Activated T-cell treated with anti-CD3 and anti-CD28 coated beads, Interleukin-2, amount 50 U/mL, for 72 hours (primary cell): Measurements from ENCODE around the gene FBXL3. TPM values are rescaled to one million over a fixed set of nuclear protein-coding genes. Genes with fewer than 3 reads are reported as not detected.
A peak's percentile ranks its signal among the peaks of the same experiment; 100 is the strongest.

Experiments used
- ATAC-seq, 2 donors: fragments of 150-1000 bp; cut with Tn5 transposase; replicated peaks in 1 of 2; 2 replicates each; pipeline ENCODE4 v1.10.0; 2021; ENCODE audit warnings: moderate library complexity in 2 of 2, mild to moderate bottlenecking in 1 of 2
- DNase-seq, 2 donors: peaks; one replicate each; pipeline ENCODE4 v3.0.0; 2021 to 2022; ENCODE audit warnings: mixed read lengths in 1 of 2
- H3K27ac Mint-ChIP-seq: one replicate; pipeline ENCODE4 v1.8.0; 2022; ENCODE audit warnings: mild to moderate bottlenecking, moderate library complexity, mixed read lengths
- H3K27me3 Mint-ChIP-seq: one replicate; pipeline ENCODE4 v1.8.0; 2022; ENCODE audit warnings: low read depth, mixed read lengths
- H3K36me3 Mint-ChIP-seq, 2 donors: one replicate each; pipeline ENCODE4 v1.8.0; 2022; ENCODE audit warnings: mixed read lengths in 2 of 2, mild to moderate bottlenecking in 1 of 2; ENCODE audit not compliant: insufficient read depth in 2 of 2
- H3K4me1 Mint-ChIP-seq: one replicate; pipeline ENCODE4 v1.8.0; 2022; ENCODE audit warnings: low read depth, mixed read lengths
- H3K4me3 Mint-ChIP-seq, 2 donors: one replicate each; pipeline ENCODE4 v1.8.0; 2022; ENCODE audit warnings: mild to moderate bottlenecking in 2 of 2, mixed read lengths in 2 of 2, moderate library complexity in 2 of 2
- H3K9me3 Mint-ChIP-seq, 2 donors: one replicate each; pipeline ENCODE4 v1.8.0; 2022; ENCODE audit warnings: mixed read lengths in 2 of 2
- total RNA-seq, 2 donors: library from RNA; stranded (reverse); gene quantifications; one replicate each; pipeline ENCODE4 v1.2.3, GENCODE V29; 2022

Gene FBXL3
- total RNA-seq, 2 donors from 2014 or later = 40.3 to 44.5 TPM

DNA sequence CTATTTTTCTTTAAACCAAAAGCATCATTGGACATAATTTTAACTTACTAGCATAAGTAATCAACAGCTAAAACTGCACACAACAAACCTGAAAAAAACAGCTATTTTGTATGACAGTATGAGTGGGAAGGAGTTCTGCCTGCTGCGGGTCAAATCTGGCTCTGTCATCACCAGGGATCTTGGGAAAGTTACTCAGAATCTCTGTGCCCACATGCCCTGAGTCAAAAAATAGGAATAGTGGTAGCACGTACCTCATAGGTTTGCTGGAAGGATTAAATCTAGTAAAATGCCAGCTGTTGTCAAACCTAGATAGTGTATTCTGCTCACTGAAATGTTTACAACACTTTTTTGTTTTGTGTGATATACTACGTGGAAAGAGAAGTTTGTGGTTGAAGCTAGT, 33.9 kb downstream of the FBXL3 start:
- Mint-ChIP-seq H3K4me3 (peak overlapping the region; percentile 97 to 98), H3K27me3 (no peaks in the 10 kb centered on the region), H3K9me3 (no peaks in the 10 kb centered on the region), H3K36me3 (peaks cover 2 to 19% of the 10 kb centered on the region in 2 donors), H3K27ac (peak overlapping the region; percentile 92), H3K4me1 (peaks cover 34% of the 10 kb centered on the region)
- no peak for ATAC-seq
- no peak for DNase-seq

DNA sequence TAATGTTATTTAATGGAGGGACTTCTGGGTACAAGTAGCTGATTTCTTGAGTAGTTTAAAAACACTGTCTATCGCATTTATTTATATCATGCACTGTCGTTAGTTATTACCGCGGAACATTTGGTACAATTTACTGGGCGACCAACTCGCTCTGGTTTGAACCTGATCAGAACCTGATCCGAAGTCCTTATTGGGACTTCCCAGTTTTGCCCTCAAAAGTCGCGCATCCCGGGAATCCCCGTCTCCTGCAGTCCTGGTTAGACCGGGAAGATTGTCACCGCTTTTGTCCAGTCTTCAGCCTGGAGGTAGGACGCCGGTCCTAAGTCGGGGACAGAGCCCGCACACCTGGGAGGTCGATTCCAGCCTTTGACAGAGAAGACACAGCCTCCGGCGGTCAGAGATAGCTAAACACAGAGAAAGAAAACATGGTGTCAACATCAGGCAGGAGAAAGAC, 34.4 kb downstream of the FBXL3 start:
- H3K4me1 Mint-ChIP-seq = peaks cover 32% of the 10 kb centered on the region

DNA sequence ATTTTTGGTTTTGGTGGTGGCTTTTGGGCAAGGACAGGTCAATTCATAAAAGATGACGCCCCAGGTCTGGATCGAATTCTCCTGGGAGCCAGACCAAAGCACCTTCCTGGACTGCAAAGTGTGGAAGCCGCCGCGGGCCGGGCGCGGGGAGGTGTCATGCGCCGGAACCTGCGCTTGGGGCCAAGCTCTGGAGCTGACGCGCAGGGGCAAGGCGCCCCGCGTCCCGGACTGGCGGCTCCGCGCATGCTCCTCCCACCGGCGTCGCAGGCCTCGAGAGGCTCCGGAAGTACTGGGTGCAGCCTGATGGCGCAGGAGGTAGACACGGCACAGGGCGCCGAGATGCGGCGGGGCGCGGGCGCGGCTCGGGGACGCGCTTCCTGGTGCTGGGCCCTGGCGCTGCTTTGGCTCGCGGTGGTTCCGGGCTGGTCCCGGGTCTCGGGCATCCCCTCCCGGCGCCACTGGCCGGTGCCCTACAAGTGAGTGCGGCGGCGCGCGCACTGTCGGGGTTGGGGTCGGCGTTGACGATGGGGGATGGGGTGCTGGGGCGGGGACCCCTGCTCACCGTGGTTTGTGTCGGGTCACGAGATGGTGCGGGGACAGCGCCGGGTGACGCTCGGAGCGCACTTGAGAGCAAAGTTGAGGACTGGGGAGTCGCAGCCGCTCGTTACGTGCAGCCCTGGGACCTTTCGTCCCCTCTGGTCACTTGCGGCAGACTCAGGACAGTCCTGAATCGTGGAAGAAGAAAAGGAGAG, 35.0 kb downstream of the FBXL3 start, which contains the start of gene CLN5:
Gene CLN5 (plus strand): TSS at position 286 of the 752 bp plus-strand sequence. CDS start 18 bp downstream, at position 304.
- H3K36me3 Mint-ChIP-seq = peaks cover 2 to 12% of the 10 kb centered on the region in 2 donors
- no peaks in the 10 kb centered on the region for H3K27me3 Mint-ChIP-seq
- peak within 1 kb of the TSS; percentile 96 for H3K27ac Mint-ChIP-seq
- no peaks in the 10 kb centered on the region for H3K9me3 Mint-ChIP-seq
- H3K4me1 Mint-ChIP-seq = peaks cover 32% of the 10 kb centered on the region
- peak; percentile 96 for DNase-seq
- peak; percentile 89 to 92 for ATAC-seq
- peak within 1 kb of the TSS; percentile 97 to 98 for H3K4me3 Mint-ChIP-seq

More for the DNA sequence above, 34.4 kb downstream of the FBXL3 start:
- Mint-ChIP-seq H3K27ac (peak overlapping the region; percentile 92), H3K36me3 (peaks cover 2 to 18% of the 10 kb centered on the region in 2 donors), H3K9me3 (no peaks in the 10 kb centered on the region), H3K4me3 (peak overlapping the region; percentile 97 to 98), H3K27me3 (no peaks in the 10 kb centered on the region)
- ATAC-seq (no peak), DNase-seq (peak; percentile 10 to 12)

DNA sequence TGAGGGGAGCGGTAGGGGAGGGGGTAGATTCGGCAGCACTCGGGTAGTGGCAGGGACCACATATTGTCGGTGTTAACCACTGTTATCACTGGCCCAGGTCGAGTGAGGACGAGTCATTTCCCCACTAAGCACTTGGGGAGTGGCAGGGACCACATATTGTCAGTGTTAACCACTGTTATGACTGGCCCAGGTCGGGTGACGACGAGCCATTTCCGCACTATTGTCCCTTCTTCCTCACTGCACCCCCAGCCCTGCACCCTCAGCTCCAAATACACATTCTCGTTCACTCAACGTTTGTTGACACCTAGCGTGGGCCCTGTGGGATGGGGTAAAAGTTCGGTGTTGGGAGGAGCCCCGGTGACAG, 35.5 kb downstream of the FBXL3 start:
- Mint-ChIP-seq H3K27ac (peak overlapping the region; percentile 96), H3K4me1 (peaks cover 32% of the 10 kb centered on the region), H3K4me3 (peak overlapping the region; percentile 97 to 98), H3K27me3 (no peaks in the 10 kb centered on the region), H3K9me3 (no peaks in the 10 kb centered on the region), H3K36me3 (peaks cover 2 to 9% of the 10 kb centered on the region in 2 donors)
- DNase-seq = peak; percentile 80 to 86
- peak; percentile 83 to 84 for ATAC-seq

DNA sequence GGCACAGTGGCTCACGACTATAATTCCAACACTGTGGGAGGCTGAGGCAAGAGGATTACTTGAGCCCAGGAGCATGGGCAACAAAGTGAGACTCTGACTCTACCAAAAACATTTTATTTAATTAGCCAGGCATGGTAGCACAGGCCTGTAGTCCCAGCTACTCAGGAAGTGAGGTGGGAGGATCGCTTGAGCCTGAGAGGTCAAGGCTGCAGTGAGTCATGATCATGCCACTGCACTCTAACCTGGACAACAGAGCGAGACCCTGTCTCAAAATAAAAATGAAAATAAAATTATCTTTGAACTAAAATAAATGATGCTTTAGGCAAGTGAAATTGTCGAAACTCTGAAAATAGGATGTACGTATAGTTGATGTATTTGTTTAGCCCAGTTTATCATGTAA, 43.3 kb downstream of the FBXL3 start:
- Mint-ChIP-seq H3K36me3 (no peaks in the 10 kb centered on the region), H3K4me1 (peaks cover 4% of the 10 kb centered on the region), H3K27ac (no peak overlapping the region), H3K27me3 (peaks cover 39% of the 10 kb centered on the region), H3K9me3 (no peaks in the 10 kb centered on the region), H3K4me3 (no peak overlapping the region)
- ATAC-seq = no peak
- DNase-seq = no peak

DNA sequence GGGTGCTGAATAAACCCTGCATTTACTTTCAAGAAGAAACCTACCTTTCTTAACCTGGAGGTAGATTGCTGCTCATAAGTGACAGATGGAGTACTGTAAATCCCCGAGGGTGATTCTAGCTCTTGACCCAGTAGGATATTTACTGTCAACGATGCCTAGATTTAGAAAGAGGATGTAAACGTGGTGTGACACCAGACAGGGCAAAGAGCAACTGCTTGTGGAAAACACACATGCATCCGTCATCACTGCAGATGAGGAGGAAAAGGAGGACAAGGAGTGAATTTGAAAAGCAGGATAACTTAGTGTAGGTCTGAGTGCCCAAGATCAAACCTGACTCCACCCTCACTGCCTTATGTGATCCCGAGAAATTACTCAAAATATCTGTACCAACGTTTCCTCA, 44.9 kb downstream of the FBXL3 start:
- peaks cover 40% of the 10 kb centered on the region for H3K27me3 Mint-ChIP-seq

DNA sequence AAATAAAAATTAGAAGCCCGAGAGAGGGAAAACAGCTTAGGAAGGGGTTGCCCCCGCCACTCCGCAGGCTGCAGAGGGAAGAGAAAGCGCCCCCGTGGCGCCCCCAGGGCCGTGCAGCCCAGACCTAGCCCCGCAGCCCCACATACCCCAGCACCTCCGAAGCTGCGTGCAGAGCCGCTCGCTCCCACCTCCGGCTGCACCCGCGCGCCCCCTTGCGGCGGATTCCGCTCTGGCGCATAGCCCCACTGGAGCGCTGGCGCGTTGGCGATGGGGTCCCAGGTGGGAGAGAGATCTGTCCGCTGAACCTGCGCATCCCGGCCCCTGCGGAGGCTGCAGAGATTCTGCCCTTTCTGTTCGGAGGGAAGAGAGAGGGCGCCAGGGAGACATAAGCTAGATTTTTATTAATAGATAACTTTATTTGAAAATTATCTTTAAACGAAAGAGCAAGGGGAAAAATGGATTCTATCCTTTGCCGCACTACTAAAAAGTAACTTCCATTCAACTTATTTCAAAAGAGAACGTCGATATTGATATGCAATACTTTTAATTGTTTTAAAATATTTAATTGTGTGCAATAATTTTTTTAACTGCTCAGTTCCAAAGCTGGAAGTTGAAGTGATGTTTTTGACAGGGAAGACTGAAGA, 46.8 kb downstream of the FBXL3 start:
- peaks cover 32% of the 10 kb centered on the region for H3K27me3 Mint-ChIP-seq
- H3K27ac Mint-ChIP-seq = no peak overlapping the region
- peak overlapping the region; percentile 65 to 82 for H3K4me3 Mint-ChIP-seq
- H3K9me3 Mint-ChIP-seq = no peaks in the 10 kb centered on the region
- H3K36me3 Mint-ChIP-seq = no peaks in the 10 kb centered on the region
- ATAC-seq (peak; percentile 100), DNase-seq (peak; percentile 90 to 94)
- H3K4me1 Mint-ChIP-seq = peaks cover 9% of the 10 kb centered on the region

More for the DNA sequence above, 44.9 kb downstream of the FBXL3 start:
- Mint-ChIP-seq H3K4me3 (no peak overlapping the region), H3K36me3 (no peaks in the 10 kb centered on the region), H3K27ac (no peak overlapping the region), H3K4me1 (peaks cover 4% of the 10 kb centered on the region), H3K9me3 (no peaks in the 10 kb centered on the region)
- DNase-seq (no peak), ATAC-seq (no peak)

DNA sequence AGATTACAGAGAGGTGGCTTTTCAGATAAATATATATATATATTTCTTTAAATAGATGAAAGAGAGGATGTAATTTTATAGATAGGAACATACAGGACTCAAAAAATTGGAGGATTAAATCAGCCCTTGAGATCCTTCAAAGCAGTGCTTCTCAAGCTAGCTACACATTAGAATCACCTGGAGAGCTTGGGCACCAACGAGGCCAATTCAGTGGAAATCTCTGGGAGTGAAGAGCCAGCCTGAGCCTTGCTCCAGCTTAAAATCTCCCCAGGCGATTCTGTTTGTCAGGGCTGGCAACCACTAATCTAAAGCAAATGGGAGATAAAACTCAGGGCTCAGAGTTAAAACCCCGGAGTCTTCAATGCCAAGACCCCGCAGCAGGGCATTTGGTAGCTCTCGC, 50.0 kb downstream of the FBXL3 start:
- peaks cover 31% of the 10 kb centered on the region for H3K27me3 Mint-ChIP-seq

DNA sequence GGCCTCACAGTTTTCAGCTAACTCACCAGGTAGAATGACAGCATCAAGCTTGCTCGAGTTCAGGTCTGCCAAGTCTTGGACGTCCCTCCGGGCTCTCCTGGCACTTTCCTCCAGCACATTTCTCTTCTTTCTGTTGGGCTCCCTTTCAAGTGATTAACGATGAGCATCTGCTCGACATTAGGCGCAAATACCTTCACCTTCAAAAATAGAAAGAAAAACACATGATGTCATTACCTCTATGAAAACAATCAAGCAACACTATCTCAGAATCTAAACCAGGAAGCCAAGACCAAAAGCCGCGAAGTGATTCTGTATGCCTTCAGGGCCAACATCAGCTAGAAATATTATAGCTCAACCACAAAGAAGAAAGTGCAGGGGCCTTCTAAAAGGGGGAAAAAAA, 50.5 kb downstream of the FBXL3 start:
- Mint-ChIP-seq H3K9me3 (no peaks in the 10 kb centered on the region), H3K27me3 (peaks cover 30% of the 10 kb centered on the region), H3K36me3 (no peaks in the 10 kb centered on the region), H3K4me1 (peaks cover 9% of the 10 kb centered on the region), H3K27ac (no peak overlapping the region), H3K4me3 (no peak overlapping the region)
- ATAC-seq (no peak), DNase-seq (no peak)

More for the DNA sequence above, 50.0 kb downstream of the FBXL3 start:
- no peak for DNase-seq
- no peak for ATAC-seq
- Mint-ChIP-seq H3K9me3 (no peaks in the 10 kb centered on the region), H3K36me3 (no peaks in the 10 kb centered on the region), H3K4me3 (no peak overlapping the region), H3K27ac (no peak overlapping the region), H3K4me1 (peaks cover 9% of the 10 kb centered on the region)

DNA sequence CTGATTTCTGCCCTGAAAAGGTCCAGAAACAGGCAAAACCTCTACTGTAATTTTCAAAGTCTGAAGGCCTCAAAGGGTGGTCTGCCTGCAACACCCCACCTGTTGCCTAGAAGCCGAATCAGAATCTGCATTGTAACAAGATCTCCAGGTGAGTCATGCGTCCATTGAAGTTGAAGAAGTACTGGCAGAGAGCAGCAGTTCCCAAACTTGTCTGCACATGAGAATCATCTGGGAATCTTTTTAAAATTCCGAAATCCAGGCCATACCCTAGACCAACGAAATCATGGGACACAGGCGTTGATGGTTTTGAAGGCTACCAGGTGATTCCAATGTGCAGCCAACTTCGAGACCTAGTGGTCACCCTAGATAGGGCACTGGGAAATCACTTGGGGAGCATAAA, 51.1 kb downstream of the FBXL3 start:
- H3K27me3 Mint-ChIP-seq = peaks cover 26% of the 10 kb centered on the region
- ATAC-seq (no peak), DNase-seq (no peak)
- H3K4me3 Mint-ChIP-seq = no peak overlapping the region
- no peak overlapping the region for H3K27ac Mint-ChIP-seq
- H3K4me1 Mint-ChIP-seq = peaks cover 9% of the 10 kb centered on the region
- H3K9me3 Mint-ChIP-seq = no peaks in the 10 kb centered on the region
- no peaks in the 10 kb centered on the region for H3K36me3 Mint-ChIP-seq

DNA sequence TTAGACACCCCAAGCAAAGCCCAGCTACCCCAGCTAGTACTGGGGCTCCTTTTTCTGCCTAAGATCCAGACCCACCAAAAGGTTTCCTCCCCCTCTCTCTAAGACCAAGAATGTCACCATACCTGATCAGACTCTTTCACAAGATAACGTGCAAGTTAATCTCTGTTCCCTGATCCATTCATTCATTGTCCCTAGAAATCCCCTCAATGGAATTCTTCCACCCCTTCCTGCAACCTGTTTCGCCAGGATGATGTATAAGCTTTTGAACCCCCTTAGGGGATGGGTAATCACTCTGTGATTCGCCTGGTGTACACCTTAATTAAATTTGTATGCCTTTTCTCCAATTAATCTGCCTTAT, 52.4 kb downstream of the FBXL3 start:
- Mint-ChIP-seq H3K36me3 (no peaks in the 10 kb centered on the region), H3K9me3 (no peaks in the 10 kb centered on the region), H3K4me1 (peaks cover 5% of the 10 kb centered on the region), H3K27ac (no peak overlapping the region), H3K27me3 (peaks cover 25% of the 10 kb centered on the region), H3K4me3 (no peak overlapping the region)
- DNase-seq (no peak), ATAC-seq (no peak)

DNA sequence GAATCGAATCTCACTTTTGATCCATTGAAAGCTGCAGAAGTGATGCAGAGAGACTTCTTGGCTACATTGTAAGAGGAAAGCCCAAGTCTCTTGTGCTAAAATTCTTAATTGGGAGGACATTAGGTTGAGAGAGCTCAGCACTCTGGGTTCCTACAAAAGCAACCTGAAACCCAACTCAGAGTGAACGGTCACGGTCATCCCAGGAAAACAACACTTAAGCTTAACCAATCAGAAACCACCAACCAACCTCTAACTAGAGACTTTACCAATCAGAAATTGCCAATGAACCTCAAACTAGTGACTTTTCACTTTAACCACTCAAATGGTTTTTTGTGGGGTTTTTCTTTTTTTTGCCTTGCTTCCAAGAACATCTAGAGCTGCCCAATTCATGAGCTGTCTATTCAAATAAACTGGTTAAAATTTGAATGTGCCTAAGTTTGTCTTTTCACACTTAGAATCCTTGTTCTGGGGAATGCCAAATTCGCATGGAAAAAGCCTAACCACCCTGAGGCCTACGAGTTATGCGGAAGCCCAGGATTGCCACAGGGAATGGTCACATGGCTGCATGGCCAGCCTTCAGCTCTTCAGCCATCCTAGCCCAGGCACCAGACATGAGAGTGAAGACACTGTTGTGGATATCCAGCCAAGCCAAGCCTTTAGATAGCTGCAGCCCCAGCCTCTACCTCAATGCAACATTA, 52.9 kb downstream of the FBXL3 start:
- Mint-ChIP-seq H3K9me3 (no peaks in the 10 kb centered on the region), H3K4me1 (peaks cover 5% of the 10 kb centered on the region), H3K36me3 (no peaks in the 10 kb centered on the region), H3K27me3 (peaks cover 23% of the 10 kb centered on the region), H3K27ac (no peak overlapping the region), H3K4me3 (no peak overlapping the region)
- ATAC-seq (peak; percentile 39 to 58), DNase-seq (no peak)
